ENCODE data around the gene CORO1C.

CORO1C gene

GRCh38 chr12:108727161-108727560 lies 4.2 kb downstream of the CORO1C start:
- Histone ChIP-seq H3K4me1 (peaks cover 33% of the 10 kb centered on the region), H3K4me2 (ENCODE audit: low read length) (no peak overlapping the region), H2AFZ (no peak overlapping the region), H3K4me3 (ENCODE audit: low read depth, low read length) (no peak overlapping the region), H3K79me2 (peaks cover 62% of the 10 kb centered on the region), H3K9me3 (ENCODE audit: control insufficient read depth, low read length) (no peaks in the 10 kb centered on the region), H3K9ac (no peak overlapping the region), H3K36me3 (ENCODE audit: control insufficient read depth, insufficient read depth, low read length) (no peaks in the 10 kb centered on the region), H3K27me3 (ENCODE audit: control insufficient read depth, insufficient read depth, low read length) (no peaks in the 10 kb centered on the region), H3K27ac (no peak overlapping the region)
- no peak for TF ChIP-seq CTCF (IDR thresholded peaks at IDR 0.05)

GRCh38 chr12:108724890-108725151 lies 6.5 kb downstream of the CORO1C start:
- peaks cover 33% of the 10 kb centered on the region for H3K4me1 ChIP-seq
- H3K36me3 ChIP-seq (ENCODE audit: control insufficient read depth, insufficient read depth, low read length) = no peaks in the 10 kb centered on the region
- peaks cover 76% of the 10 kb centered on the region for H3K79me2 ChIP-seq
- no peak overlapping the region for H3K9ac ChIP-seq
- no peaks in the 10 kb centered on the region for H3K9me3 ChIP-seq (ENCODE audit: control insufficient read depth, low read length)
- no peak overlapping the region for H3K27ac ChIP-seq
- H3K27me3 ChIP-seq (ENCODE audit: control insufficient read depth, insufficient read depth, low read length) = no peaks in the 10 kb centered on the region
- no peak for TF ChIP-seq CTCF (IDR thresholded peaks at IDR 0.05)
- no peak overlapping the region for H3K4me2 ChIP-seq (ENCODE audit: low read length)
- no peak overlapping the region for H2AFZ ChIP-seq
- H3K4me3 ChIP-seq (ENCODE audit: low read depth, low read length) = no peak overlapping the region

- peaks cover 28% of the 10 kb centered on the region for H3K4me1 ChIP-seq
- no peak overlapping the region for H3K9ac ChIP-seq
- H3K27ac ChIP-seq = no peak overlapping the region
Measured at GRCh38 chr12:108724054-108724889, 7.0 kb downstream of the CORO1C start.

GRCh38 chr12:108722992-108723766 lies 8.1 kb downstream of the CORO1C start:
- Histone ChIP-seq H3K79me2 (peaks cover 71% of the 10 kb centered on the region), H3K4me2 (ENCODE audit: low read length) (peak overlapping the region; percentile 16), H3K27ac (peak overlapping the region; percentile 6), H3K36me3 (ENCODE audit: control insufficient read depth, insufficient read depth, low read length) (no peaks in the 10 kb centered on the region), H3K9me3 (ENCODE audit: control insufficient read depth, low read length) (no peaks in the 10 kb centered on the region), H2AFZ (no peak overlapping the region), H3K4me1 (peaks cover 20% of the 10 kb centered on the region), H3K27me3 (ENCODE audit: control insufficient read depth, insufficient read depth, low read length) (no peaks in the 10 kb centered on the region), H3K9ac (no peak overlapping the region), H3K4me3 (ENCODE audit: low read depth, low read length) (no peak overlapping the region)
- TF ChIP-seq CTCF (IDR thresholded peaks at IDR 0.05) = no peak

More at GRCh38 chr12:108724054-108724889, 7.0 kb downstream of the CORO1C start:
- Histone ChIP-seq H3K36me3 (ENCODE audit: control insufficient read depth, insufficient read depth, low read length) (no peaks in the 10 kb centered on the region), H3K79me2 (peaks cover 76% of the 10 kb centered on the region), H3K4me3 (ENCODE audit: low read depth, low read length) (no peak overlapping the region), H3K9me3 (ENCODE audit: control insufficient read depth, low read length) (no peaks in the 10 kb centered on the region), H3K4me2 (ENCODE audit: low read length) (no peak overlapping the region), H3K27me3 (ENCODE audit: control insufficient read depth, insufficient read depth, low read length) (no peaks in the 10 kb centered on the region), H2AFZ (no peak overlapping the region)
- TF ChIP-seq CTCF (IDR thresholded peaks at IDR 0.05) = no peak

Data from parathyroid adenoma (tissue), 2 donors.